HG03097 (cell line): ENCODE results near the gene IMPG1.

ENCODE experiments used
- ATAC-seq: cut with Tn5 transposase; IDR thresholded peaks from one replicate; pipeline ENCODE4 v1.9.1; 2021; ENCODE audit not compliant: unreplicated experiment, low FRiP score

Gene IMPG1, protein sequence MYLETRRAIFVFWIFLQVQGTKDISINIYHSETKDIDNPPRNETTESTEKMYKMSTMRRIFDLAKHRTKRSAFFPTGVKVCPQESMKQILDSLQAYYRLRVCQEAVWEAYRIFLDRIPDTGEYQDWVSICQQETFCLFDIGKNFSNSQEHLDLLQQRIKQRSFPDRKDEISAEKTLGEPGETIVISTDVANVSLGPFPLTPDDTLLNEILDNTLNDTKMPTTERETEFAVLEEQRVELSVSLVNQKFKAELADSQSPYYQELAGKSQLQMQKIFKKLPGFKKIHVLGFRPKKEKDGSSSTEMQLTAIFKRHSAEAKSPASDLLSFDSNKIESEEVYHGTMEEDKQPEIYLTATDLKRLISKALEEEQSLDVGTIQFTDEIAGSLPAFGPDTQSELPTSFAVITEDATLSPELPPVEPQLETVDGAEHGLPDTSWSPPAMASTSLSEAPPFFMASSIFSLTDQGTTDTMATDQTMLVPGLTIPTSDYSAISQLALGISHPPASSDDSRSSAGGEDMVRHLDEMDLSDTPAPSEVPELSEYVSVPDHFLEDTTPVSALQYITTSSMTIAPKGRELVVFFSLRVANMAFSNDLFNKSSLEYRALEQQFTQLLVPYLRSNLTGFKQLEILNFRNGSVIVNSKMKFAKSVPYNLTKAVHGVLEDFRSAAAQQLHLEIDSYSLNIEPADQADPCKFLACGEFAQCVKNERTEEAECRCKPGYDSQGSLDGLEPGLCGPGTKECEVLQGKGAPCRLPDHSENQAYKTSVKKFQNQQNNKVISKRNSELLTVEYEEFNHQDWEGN

DNA sequence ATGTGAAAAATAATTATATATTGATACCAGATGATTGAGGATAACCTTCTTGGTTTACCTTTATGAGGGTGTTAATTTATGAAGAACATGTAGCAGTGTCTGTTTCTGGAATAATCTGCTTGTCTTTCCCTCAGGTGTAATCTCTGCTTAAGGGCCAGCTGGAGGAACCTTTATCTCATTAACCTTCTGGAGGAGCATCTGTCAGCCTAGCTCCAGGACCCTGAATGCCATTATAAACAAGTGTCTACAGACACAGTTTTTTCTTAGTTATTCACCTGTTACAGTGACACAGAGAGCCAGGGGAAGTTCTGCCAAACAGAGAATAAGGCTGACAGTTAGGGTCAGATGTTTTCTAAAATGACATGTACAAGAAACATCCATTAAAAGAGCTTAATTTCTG, at the start of gene IMPG1:
TSS of gene IMPG1 (minus strand) at position 101 of the 400 bp plus-strand sequence. CDS start 174 bp downstream, outside the sequence.
- no peak for ATAC-seq

DNA sequence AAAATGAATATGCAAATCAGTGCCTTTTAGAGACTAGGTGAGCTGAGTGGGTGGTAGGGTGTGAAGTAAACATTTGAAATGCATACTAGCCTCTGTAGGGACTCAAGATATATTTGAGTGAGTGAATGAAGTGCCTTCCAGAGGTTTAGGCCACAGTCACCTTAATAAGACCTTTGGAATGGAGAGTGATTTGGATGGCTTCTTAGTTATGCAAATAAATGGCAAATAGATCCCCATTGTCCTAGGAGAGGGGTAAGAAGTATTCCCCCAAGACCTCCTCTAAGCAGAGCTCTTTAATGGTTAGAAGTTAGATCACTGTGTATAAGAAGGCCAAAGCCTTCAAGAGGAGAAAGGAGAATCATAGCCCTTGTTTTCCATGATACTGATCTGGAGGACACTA, 47.8 kb upstream of the IMPG1 start:
- ATAC-seq: no peak

DNA sequence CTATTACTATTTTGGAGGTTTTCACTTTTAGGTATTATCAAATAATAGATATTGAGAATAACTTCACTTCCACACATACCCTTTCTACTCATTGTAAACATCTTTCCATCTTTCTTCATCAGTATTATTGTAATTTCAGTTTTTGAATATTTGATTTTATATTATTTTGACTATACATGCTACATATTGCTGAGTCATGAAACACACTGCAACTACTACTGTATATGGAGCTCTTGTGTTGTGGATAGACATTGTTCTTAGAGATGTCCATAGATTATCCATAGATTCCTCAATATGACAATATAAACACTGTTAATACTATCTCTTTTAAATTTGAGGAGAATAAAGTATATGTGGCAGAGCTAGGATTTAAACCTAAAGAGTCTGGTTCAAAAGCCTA, 819 bp upstream of the IMPG1 start:
- ATAC-seq: no peak

DNA sequence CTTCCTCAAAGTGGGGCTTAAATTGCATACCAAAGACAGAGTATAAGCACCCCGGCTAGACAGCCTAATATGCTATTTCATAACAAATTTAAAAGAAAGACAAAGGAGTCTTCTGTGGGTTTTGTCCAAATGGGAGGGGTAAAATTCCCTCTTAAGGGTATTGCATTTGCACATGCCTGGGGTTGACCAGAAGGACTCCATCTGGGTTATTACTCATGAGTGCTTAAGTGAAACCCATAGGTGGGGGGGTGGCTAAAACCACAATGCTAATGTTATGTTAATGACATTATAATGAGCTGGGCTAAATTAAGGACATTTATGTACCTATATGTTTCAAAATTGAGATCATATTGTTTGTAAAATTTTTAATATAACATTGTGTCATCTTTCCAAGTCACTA, 15.0 kb downstream of the IMPG1 start:
- ATAC-seq: no peak

- ATAC-seq: no peak
Measured at GRCh38 chr6:76052314-76052713, 20.1 kb downstream of the IMPG1 start.

GRCh38 chr6:76043690-76044089, 28.8 kb downstream of the IMPG1 start:
- ATAC-seq: no peak

- ATAC-seq: no peak
Measured at GRCh38 chr6:76035713-76036112, 36.7 kb downstream of the IMPG1 start.

GRCh38 chr6:76026101-76026500, 46.4 kb downstream of the IMPG1 start:
- no peak for ATAC-seq

GRCh38 chr6:76014626-76015530, 57.6 kb downstream of the IMPG1 start:
- no peak for ATAC-seq

DNA sequence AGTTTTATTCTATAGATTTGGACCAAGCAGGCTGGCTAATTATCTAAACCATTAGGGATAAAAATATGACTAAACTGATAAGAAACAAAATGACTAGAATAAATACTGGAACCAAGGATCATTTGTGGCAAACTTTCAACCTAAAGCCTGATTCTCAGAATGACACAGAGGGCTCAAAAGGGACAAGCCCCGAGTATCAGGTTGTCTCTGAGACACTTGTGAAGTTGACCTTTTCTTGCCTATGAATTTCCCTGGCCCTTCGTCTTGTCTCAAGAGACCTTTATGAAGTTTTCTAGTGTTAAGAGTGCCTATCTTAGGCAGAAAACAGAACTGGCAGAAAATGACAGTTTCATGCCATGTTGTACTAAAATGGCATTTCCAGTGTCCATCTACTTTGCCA, 68.3 kb downstream of the IMPG1 start:
- ATAC-seq: no peak

DNA sequence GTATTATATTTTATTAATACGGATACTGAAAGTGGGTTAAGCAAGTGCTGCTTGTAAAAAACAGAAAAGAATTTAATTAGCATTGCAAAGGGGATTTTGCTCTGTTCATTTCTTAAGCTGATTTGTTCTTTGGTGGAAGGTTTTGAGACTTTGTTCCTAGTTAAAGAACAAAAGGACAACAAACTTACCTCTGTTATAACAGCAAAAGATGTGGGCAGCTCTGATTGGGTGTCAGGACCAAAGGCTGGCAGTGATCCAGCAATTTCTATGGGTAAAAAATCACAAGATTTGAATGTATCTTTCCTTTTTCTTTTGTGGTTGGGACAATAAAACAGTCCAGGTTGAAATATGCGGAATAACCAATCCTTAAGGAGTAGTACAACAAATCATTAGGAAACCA, 68.8 kb downstream of the IMPG1 start:
- no peak for ATAC-seq

DNA sequence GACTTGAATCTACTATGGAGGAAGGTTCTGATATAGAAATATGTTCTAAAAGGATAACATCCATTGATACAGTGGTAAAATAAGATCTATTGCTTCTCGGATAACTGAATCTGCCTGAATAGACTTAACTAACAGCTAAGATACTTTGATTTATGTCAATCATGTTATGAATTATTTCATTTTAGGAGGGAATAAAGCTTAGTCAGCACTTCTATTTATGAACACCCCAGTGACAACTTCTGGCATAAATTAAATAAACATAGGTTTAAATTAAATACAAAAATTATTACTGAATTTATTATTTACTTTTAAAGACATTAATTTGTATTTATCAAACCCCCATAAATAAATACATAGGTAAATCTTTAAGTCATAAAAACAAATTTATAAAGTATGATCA, 69.3 kb downstream of the IMPG1 start:
- ATAC-seq: no peak

GRCh38 chr6:76000629-76001028, 71.8 kb downstream of the IMPG1 start:
- ATAC-seq: no peak

- no peak for ATAC-seq
Measured at GRCh38 chr6:75997696-75998095, 74.8 kb downstream of the IMPG1 start.

- ATAC-seq: no peak
Measured at GRCh38 chr6:75993236-75994162, 79.0 kb downstream of the IMPG1 start.

- no peak for ATAC-seq
Measured at GRCh38 chr6:75991941-75992340, 80.5 kb downstream of the IMPG1 start.

GRCh38 chr6:75986935-75987334, 85.5 kb downstream of the IMPG1 start:
- ATAC-seq: no peak

DNA sequence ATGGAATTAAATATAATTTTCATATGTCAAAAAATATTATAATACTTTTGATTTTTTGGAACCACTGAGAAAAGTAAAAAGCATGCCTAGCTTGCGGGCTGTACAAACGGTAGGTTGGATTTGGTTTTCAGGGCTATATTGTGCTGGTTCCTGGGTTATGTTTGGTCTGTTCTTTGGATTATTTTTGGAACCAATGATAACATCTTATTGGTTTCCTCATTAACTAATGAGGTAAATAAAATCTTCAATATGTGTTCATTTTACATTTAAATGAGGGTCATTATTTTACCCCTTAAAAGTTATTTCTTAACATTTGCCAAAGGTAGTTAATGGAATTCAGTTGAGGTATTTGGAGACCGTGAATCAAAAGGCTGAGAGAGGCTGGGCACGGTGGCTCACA, 96.6 kb downstream of the IMPG1 start:
- ATAC-seq: no peak

- no peak for ATAC-seq
Measured at GRCh38 chr6:75970093-75970492, 102.4 kb downstream of the IMPG1 start.

DNA sequence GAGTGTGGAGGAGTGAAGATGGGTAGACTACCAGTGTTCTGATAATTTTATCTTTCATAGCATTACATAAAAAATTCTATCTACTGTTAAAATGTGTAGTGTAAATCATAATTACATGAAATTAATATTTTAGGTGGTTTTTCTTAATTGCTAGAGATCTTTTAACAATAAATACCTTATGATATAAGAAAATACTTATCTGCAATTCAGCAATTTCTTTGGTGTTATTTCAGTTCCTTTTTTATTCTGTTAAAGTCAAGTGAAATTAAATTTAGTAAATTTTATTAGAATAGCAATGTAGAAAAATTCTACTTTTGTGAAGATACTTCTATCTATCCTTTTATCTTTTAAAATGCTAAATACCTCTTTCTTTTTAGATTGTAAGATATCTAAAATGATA, 104.3 kb downstream of the IMPG1 start:
- ATAC-seq: no peak
